Neural crest cell (in vitro differentiated cells): Measurements from ENCODE around the gene TDRD12. TPM values are rescaled to one million over a fixed set of nuclear protein-coding genes. Genes with fewer than 3 reads are reported as not detected.

Experiments
- DNase-seq: peaks from one replicate; pipeline ENCODE4 v3.0.0; 2021; ENCODE audit warnings: low read depth, mixed read lengths, low spot score
- H3K27ac Mint-ChIP-seq: one replicate; pipeline ENCODE4 v1.8.0; 2021; ENCODE audit warnings: mild to moderate bottlenecking, mixed read lengths; ENCODE audit not compliant: unreplicated experiment
- H3K27me3 Mint-ChIP-seq: 2 replicates; pipeline ENCODE4 v1.8.0; 2021; ENCODE audit warnings: low read depth, mild to moderate bottlenecking, mixed read lengths
- H3K36me3 Mint-ChIP-seq: 2 replicates; pipeline ENCODE4 v1.8.0; 2021; ENCODE audit warnings: low read depth, mild to moderate bottlenecking, mixed read lengths
- H3K4me1 Mint-ChIP-seq: 2 replicates; pipeline ENCODE4 v1.8.0; 2021; ENCODE audit warnings: mixed read lengths
- H3K4me3 Mint-ChIP-seq: one replicate; pipeline ENCODE4 v1.8.0; 2021; ENCODE audit warnings: mild to moderate bottlenecking, mixed read lengths
- H3K9me3 Mint-ChIP-seq: 2 replicates; pipeline ENCODE4 v1.8.0; 2021; ENCODE audit warnings: mixed read lengths
- total RNA-seq: library from RNA; stranded (reverse); gene quantifications from 2 replicates; pipeline ENCODE4 v1.2.1, GENCODE V29; 2021
- TF ChIP-seq, protein P1 (sequence below): fragments of 200-600 bp; sonication (generic); conservative IDR thresholded peaks from 2 replicates; pipeline ENCODE4 v1.5.0; 2021; ENCODE audit warnings: antibody characterized with exemption, mild to moderate bottlenecking

TDRD12 gene
- total RNA-seq, 1 donor from 2014 or later = 0.21 TPM

DNA sequence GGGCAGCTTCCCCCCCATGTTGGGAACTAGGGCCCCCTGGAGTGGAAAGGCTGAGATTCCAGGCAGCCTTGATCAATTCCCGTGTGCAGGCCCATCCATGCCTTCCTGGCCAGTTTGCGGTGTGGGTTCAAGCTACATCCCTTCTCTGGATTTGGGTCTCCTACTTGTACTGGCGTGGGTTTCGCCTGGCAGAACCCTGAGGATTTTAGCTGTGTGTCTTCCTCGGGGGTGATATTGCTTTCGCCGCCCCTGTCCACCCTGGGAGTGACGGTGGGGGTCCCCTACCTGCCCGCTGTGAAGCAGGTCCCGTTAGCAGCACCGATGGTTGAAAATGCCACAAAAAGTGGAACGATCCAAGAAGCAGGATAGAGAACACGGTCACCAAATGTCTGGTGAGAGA lies 138.6 kb downstream of the TDRD12 start:
- Mint-ChIP-seq H3K27me3 (no peaks in the 10 kb centered on the region), H3K36me3 (no peaks in the 10 kb centered on the region), H3K4me1 (no peaks in the 10 kb centered on the region), H3K4me3 (no peak overlapping the region), H3K27ac (no peak overlapping the region), H3K9me3 (no peaks in the 10 kb centered on the region)
- DNase-seq = no peak
- TF ChIP-seq, protein P1, sequence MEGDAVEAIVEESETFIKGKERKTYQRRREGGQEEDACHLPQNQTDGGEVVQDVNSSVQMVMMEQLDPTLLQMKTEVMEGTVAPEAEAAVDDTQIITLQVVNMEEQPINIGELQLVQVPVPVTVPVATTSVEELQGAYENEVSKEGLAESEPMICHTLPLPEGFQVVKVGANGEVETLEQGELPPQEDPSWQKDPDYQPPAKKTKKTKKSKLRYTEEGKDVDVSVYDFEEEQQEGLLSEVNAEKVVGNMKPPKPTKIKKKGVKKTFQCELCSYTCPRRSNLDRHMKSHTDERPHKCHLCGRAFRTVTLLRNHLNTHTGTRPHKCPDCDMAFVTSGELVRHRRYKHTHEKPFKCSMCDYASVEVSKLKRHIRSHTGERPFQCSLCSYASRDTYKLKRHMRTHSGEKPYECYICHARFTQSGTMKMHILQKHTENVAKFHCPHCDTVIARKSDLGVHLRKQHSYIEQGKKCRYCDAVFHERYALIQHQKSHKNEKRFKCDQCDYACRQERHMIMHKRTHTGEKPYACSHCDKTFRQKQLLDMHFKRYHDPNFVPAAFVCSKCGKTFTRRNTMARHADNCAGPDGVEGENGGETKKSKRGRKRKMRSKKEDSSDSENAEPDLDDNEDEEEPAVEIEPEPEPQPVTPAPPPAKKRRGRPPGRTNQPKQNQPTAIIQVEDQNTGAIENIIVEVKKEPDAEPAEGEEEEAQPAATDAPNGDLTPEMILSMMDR = no peak

GRCh38 chr19:32858559-32858958 lies 139.0 kb downstream of the TDRD12 start:
- Mint-ChIP-seq H3K36me3 (no peaks in the 10 kb centered on the region), H3K27ac (no peak overlapping the region), H3K4me3 (no peak overlapping the region), H3K4me1 (no peaks in the 10 kb centered on the region), H3K9me3 (no peaks in the 10 kb centered on the region), H3K27me3 (no peaks in the 10 kb centered on the region)
- TF ChIP-seq, protein P1 = no peak
- no peak for DNase-seq

DNA sequence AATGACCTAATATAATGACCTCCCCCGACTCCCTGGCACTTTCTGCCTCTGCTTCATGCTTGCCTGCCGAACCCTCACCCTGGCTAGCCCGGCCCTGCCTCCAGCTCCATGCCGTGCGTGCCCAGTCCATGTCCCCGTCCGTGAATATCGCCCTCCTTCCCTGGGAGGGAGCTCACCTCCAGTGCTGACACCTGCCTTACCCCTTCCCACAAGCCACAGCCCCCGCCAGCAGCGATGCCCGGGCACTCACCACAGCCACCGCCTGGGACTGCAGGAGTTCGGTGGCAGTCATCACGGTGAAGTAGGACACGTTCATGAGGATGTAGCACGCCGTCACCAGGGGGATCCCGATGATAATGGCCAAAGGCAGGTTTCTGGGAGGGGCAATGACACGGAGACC lies 140.0 kb downstream of the TDRD12 start:
- Mint-ChIP-seq H3K27ac (no peak overlapping the region), H3K9me3 (no peaks in the 10 kb centered on the region), H3K36me3 (no peaks in the 10 kb centered on the region), H3K27me3 (no peaks in the 10 kb centered on the region), H3K4me3 (no peak overlapping the region), H3K4me1 (no peaks in the 10 kb centered on the region)
- DNase-seq = no peak
- TF ChIP-seq, protein P1 = no peak

DNA sequence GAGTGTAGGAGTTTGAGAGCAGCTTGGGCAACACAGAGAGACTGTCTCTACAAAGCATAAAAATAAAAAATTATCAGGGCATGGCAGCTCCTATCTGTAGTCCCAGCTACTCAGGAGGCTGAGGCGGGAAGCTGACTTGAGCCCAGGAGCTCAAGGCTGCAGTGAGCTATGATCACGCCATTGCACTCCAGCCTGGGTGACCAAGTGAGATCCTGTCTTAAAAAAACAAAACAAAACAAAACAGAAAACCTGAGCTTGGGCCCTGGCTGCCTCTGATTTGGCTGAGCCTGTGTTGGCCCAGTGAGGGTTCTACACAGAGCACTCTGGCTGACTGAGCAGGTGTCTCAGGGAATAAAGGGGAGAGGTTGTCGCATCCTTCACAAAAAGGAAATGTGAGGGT lies 142.0 kb downstream of the TDRD12 start:
- DNase-seq = no peak
- Mint-ChIP-seq H3K27me3 (no peaks in the 10 kb centered on the region), H3K36me3 (no peaks in the 10 kb centered on the region), H3K4me1 (no peaks in the 10 kb centered on the region), H3K9me3 (no peaks in the 10 kb centered on the region), H3K27ac (no peak overlapping the region), H3K4me3 (no peak overlapping the region)
- TF ChIP-seq, protein P1 = no peak

DNA sequence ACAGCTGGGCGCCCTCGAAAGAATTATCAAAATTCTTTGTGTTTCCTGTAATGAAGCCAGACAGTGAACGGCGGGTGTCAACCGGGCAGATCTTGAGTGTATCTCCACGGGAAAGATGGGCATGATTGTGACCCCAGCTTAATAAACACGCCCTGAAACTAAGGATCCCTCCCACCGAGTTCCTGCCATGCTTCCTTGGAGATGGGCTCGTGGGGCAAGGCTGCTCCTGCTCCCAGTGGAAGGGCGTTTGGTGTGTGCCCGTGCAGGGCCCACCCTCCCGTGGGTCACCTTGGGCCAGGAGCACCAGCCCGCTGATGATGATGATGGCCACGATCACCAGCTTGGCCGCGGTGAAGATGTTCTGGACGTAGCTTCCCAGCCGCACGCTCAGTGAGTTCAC lies 142.6 kb downstream of the TDRD12 start:
- H3K9me3 Mint-ChIP-seq = no peaks in the 10 kb centered on the region
- no peak overlapping the region for H3K27ac Mint-ChIP-seq
- H3K36me3 Mint-ChIP-seq = no peaks in the 10 kb centered on the region
- H3K4me3 Mint-ChIP-seq = no peak overlapping the region
- no peak for DNase-seq
- TF ChIP-seq, protein P1 = no peak
- no peaks in the 10 kb centered on the region for H3K4me1 Mint-ChIP-seq
- H3K27me3 Mint-ChIP-seq = no peaks in the 10 kb centered on the region

GRCh38 chr19:32862741-32863140 lies 143.2 kb downstream of the TDRD12 start:
- H3K4me3 Mint-ChIP-seq = no peak overlapping the region
- no peak overlapping the region for H3K27ac Mint-ChIP-seq
- no peaks in the 10 kb centered on the region for H3K4me1 Mint-ChIP-seq
- no peaks in the 10 kb centered on the region for H3K36me3 Mint-ChIP-seq
- no peaks in the 10 kb centered on the region for H3K9me3 Mint-ChIP-seq
- no peaks in the 10 kb centered on the region for H3K27me3 Mint-ChIP-seq
- TF ChIP-seq, protein P1 = no peak
- DNase-seq = no peak
